Cardiac fibroblast (primary cell): ENCODE data around the gene ZNF236.

Experiments used
- DNase-seq, 2 donors: peaks; one replicate each; pipeline versions ENCODE4 v3.0.0 to v3.0.0-alpha.2; 2010; ENCODE audit warnings: low read depth in 2 of 2
- H3K4me3 ChIP-seq, 2 donors: replicated peaks in 1 of 2; 1 replicate in 1 of 2; 2 replicates in 1 of 2; pipeline ENCODE4 v1.5.1; 2011; ENCODE audit warnings: low read depth in 2 of 2, low read length in 2 of 2, mild to moderate bottlenecking in 2 of 2, moderate library complexity in 1 of 2
- TF ChIP-seq, protein P1 (sequence below): IDR thresholded peaks from one replicate; pipeline ENCODE4 v1.5.1; 2011; ENCODE audit warnings: low read depth, mild to moderate bottlenecking, low read length, inconsistent platforms

Gene ZNF236

DNA sequence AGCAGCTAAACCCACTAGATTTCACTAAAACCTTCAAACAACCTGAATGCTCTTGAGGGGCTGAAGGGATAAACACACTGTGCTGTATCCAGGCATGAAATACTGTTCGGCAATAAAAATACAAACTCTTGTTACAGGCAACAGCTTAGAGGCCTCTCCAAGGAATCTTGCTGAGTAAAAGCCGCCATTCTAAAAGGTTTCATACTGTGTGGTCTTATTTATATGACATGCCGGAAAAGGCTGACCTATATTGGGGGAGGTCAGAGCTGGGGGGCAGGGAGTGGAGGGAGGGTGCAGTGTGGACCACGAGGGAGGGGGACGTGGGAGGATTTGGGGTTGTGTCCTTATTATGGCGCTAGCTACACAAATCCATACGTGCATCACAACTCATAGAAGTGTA, 174.1 kb downstream of the ZNF236 start:
- DNase-seq, result no peak
- TF ChIP-seq, protein P1, sequence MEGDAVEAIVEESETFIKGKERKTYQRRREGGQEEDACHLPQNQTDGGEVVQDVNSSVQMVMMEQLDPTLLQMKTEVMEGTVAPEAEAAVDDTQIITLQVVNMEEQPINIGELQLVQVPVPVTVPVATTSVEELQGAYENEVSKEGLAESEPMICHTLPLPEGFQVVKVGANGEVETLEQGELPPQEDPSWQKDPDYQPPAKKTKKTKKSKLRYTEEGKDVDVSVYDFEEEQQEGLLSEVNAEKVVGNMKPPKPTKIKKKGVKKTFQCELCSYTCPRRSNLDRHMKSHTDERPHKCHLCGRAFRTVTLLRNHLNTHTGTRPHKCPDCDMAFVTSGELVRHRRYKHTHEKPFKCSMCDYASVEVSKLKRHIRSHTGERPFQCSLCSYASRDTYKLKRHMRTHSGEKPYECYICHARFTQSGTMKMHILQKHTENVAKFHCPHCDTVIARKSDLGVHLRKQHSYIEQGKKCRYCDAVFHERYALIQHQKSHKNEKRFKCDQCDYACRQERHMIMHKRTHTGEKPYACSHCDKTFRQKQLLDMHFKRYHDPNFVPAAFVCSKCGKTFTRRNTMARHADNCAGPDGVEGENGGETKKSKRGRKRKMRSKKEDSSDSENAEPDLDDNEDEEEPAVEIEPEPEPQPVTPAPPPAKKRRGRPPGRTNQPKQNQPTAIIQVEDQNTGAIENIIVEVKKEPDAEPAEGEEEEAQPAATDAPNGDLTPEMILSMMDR, result no peak

DNA sequence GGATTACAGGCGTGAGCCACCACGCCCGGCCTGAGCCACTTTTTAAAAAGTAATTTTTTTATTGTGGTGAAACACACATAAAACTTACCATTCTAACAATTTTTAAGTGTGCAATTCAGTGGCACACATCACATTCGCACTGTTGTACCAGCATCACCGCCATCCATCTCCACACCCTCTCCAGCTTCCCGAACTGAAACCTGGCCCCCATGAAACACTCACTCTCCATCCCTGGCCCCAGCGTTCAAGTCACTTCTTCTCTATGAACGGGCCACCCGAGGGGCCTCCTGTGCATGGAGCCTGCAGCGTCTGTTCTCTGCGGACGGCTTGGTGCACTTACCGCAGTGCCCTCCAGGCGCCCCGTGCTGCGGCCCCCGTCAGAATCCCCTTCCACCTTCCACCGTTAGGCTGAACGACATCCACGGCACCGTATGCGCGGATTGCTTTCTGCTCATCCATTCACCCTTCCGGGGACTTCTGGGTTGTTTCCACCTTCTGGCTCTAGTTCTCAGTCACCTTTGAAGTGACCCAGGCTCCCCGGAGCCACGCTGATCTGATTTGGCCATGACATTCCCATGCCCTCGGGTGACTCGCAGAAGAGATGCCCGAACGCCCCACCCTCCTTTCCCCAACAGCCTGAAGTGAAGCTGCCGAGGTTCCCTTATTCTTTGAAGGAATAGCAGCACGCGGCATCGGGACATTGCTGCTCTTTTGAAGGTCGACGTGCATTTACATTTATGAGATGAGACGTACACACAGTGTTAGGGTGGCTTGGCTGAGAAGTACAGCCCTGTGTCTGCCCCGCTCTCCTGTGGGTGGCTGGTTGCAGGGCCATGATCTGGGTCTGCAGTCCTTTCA, 175.8 kb downstream of the ZNF236 start:
- TF ChIP-seq, protein P1, result no peak

More for the DNA sequence above, 174.1 kb downstream of the ZNF236 start:
- no peak overlapping the region for H3K4me3 ChIP-seq

DNA sequence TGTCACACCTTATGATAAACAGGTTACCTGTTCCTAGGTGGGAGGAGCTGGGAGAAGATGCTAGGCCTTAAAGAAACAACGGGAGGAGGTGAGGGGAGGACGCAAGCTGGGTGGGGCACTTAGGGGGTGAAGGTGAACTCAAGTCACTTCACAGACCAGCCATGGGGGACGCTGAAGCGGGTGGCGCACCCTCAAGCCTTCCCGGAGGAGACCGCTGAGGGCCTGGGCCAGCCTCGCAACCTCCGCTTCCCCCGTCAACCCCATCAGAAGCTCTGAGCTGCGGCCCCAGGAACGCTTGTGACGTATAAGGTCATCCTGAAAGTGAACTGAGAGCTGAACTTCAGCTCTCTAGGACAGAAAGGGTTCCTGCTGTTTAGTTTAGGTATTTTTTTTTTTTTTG, 176.7 kb downstream of the ZNF236 start:
- TF ChIP-seq, protein P1, result no peak
- no peak overlapping the region for H3K4me3 ChIP-seq
- no peak for DNase-seq

More for the DNA sequence above, 175.8 kb downstream of the ZNF236 start:
- DNase-seq, result no peak
- H3K4me3 ChIP-seq, result no peak overlapping the region

DNA sequence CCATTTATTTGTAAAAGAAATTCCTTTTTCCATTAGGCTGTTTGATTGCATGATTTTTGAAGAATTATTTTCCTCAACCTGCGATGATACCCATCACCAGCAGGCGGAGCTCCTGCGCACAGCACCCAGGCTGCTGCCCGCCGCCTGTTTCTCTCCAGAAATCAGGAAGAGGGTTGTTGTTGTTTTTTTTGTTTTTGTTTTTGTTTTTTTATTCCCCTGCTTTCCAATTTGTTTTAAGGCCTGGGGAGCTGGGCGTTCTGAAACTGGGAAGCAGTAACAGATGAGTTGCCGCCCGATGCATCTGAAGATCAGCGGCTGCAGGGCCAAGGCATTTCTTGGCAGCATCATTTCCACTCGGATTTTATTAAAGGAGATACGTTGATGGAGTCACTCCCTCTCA, 178.2 kb downstream of the ZNF236 start:
- DNase-seq, result peak; percentile 59 to 60

DNA sequence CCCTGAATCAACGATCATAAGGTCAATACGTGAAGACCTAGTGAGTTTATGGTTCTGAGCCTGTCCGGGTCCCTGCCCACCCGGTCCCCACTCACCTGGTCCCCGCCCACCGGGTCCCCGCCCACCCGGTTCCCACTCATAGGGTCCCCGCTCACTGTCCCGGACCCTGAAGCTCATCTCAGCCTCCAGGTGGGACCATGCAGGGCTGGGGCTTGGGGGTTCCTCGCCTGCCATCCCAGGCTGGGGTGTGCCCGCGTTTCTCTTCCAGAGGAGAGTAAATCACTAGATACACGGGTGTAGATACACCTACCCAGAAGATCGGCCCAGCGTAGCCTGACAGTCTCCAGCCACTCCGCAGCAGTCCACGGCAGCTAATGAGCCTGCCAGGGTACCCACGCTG, 178.7 kb downstream of the ZNF236 start:
- no peak for DNase-seq
- TF ChIP-seq, protein P1, result no peak
- no peak overlapping the region for H3K4me3 ChIP-seq

More for the DNA sequence above, 178.2 kb downstream of the ZNF236 start:
- H3K4me3 ChIP-seq, result peak overlapping the region in 1 of 2 donors; percentile 24
- TF ChIP-seq, protein P1, result peak; percentile 99

DNA sequence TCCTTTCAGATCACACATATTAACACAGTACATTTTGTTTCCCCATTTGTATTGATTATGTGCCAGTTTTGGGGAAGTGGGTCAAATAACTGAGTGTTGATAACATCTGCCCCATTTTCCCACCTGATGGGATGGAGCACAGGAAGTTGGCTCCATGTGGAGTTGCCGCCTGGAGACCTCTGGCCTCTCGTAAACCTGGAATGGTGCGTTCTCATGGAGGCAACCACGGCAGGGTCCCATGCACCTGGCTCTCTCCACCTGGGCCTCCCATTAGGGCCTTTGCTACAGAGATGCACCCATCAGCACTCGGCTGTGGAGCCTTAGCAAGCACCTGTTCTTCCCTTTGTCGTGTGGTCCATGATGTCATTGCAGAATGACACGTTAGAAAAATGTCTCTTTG, 179.6 kb downstream of the ZNF236 start:
- no peak for DNase-seq
- H3K4me3 ChIP-seq, result no peak overlapping the region
- TF ChIP-seq, protein P1, result no peak

DNA sequence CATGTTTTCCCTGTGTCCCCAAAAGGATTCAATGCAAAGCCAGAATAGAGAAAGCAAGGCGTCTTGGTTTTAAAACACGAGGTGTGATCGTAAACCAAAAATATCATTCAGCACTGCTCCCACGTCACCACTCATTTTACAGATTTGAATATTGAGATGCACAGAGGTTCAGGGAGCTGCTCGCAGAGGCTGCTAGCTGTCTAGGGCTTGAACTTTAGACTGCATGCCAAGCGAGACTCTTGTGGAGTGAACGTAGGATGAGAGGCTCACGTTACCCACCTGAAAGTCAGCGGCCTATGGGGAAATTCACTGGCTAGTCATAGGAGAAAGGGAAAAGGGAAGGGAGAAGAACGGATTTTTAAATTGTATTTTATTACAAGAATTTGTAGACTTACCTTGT, 180.1 kb downstream of the ZNF236 start:
- no peak for DNase-seq
- H3K4me3 ChIP-seq, result no peak overlapping the region
- TF ChIP-seq, protein P1, result no peak
